Measurements from ENCODE around the gene GLMP. TPM values are rescaled to one million over a fixed set of nuclear protein-coding genes. Genes with fewer than 3 reads are reported as not detected.

The GLMP gene
- total and polyA plus RNA-seq, 2 of the 13 experiments (the other 11 are each of a cell fraction or from before 2014, with no cell fraction given), result 44.6 to 75.8 TPM

DNA sequence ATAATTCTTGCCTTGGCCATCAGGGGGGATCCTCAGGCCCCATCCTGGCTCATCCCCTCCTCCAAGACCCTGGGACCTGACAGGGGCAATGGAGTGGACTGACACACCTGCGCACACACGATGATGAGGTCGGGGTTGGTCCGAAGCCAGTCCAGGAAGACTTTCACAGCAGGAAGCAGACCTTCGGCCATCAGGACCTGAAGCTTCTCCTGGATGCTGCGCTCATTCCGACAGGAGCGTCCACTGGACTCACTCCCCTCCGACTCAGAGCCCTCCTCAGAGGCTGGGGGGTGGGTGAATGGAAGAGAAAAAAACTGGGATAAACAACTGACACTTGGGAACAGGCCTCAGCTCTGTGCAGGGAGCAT, 32.2 kb downstream of the GLMP start:
- CTCF ChIA-PET (ENCODE audit: low intra/inter-chr PET ratio, low total read pairs), result no interaction called here
- in situ Hi-C loops (cut with HindIII; ENCODE audit: extremely low pct_ligation_motif_present, low pct_unique_long_range_greater_than_20kb), result no loop called here
- Histone ChIP-seq H3K9ac (ENCODE audit: insufficient read depth, low read depth, low read length) (no peak overlapping the region), H3K4me1 (ENCODE audit: insufficient read depth, low read length) (no peaks in the 10 kb centered on the region), H3K79me2 (ENCODE audit: insufficient read depth, low read length) (no peaks in the 10 kb centered on the region), H2AFZ (ENCODE audit: low read length) (no peak overlapping the region), H3K27me3 (ENCODE audit: control insufficient read depth in 1 of 2, insufficient read depth in 2 of 2, low read length in 2 of 2) (no peaks in the 10 kb centered on the region; a peak in 1 of 5 replicates), H3K4me3 (replicated peaks in 1 of 3; ENCODE audit: insufficient read depth in 1 of 3, low read depth in 2 of 3, low read length in 3 of 3) (no peak overlapping the region), H3K27ac (ENCODE audit: extremely low read length, insufficient read depth, low read length) (no peak overlapping the region), H3K4me2 (ENCODE audit: low read depth, low read length) (no peak overlapping the region), H3K9me3 (ENCODE audit: low read length) (no peaks in the 10 kb centered on the region), H3K36me3 (replicated peaks in 1 of 2; ENCODE audit: control insufficient read depth in 1 of 2, insufficient read depth in 2 of 2, low read length in 2 of 2) (peaks cover 49 to 87% of the 10 kb centered on the region in 2 experiments), H4K20me1 (ENCODE audit: insufficient read depth, low read length) (no peaks in the 10 kb centered on the region)
- intact Hi-C loops (cut with micrococcal nuclease; ENCODE audit: unreplicated experiment), result no loop called here
- ATAC-seq (no peak), DNase-seq (ENCODE audit: low spot score) (no peak), FAIRE-seq (no peak)
- POLR2A ChIA-PET, result no interaction called here
- 94% methylated on average over 5 of the region's 9 CpGs for WGBS (ENCODE audit: low lambda C conversion rate)
- TF ChIP-seq RFX3 (CRISPR knock-in tag; IDR thresholded peaks at IDR 0.05), result no peak
- TF ChIP-seq TEAD2 (CRISPR knock-in tag; IDR thresholded peaks at IDR 0.05), result no peak
- no peak for TF ChIP-seq TBX2 (CRISPR knock-in tag; IDR thresholded peaks at IDR 0.05; ENCODE audit: borderline replicate concordance)
- TF ChIP-seq, protein P1, sequence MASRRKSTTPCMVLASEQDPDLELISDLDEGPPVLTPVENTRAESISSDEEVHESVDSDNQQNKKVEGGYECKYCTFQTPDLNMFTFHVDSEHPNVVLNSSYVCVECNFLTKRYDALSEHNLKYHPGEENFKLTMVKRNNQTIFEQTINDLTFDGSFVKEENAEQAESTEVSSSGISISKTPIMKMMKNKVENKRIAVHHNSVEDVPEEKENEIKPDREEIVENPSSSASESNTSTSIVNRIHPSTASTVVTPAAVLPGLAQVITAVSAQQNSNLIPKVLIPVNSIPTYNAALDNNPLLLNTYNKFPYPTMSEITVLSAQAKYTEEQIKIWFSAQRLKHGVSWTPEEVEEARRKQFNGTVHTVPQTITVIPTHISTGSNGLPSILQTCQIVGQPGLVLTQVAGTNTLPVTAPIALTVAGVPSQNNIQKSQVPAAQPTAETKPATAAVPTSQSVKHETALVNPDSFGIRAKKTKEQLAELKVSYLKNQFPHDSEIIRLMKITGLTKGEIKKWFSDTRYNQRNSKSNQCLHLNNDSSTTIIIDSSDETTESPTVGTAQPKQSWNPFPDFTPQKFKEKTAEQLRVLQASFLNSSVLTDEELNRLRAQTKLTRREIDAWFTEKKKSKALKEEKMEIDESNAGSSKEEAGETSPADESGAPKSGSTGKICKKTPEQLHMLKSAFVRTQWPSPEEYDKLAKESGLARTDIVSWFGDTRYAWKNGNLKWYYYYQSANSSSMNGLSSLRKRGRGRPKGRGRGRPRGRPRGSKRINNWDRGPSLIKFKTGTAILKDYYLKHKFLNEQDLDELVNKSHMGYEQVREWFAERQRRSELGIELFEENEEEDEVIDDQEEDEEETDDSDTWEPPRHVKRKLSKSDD (CRISPR knock-in tag; IDR thresholded peaks at IDR 0.05; ENCODE audit: low read depth), result no peak
- TF ChIP-seq NR2F2 (IDR thresholded peaks at IDR 0.05; ENCODE audit: borderline replicate concordance, low read depth), result no peak
- TF ChIP-seq HMG20B (CRISPR knock-in tag; conservative IDR thresholded peaks at IDR 0.05), result no peak
- TF ChIP-seq, protein P2, sequence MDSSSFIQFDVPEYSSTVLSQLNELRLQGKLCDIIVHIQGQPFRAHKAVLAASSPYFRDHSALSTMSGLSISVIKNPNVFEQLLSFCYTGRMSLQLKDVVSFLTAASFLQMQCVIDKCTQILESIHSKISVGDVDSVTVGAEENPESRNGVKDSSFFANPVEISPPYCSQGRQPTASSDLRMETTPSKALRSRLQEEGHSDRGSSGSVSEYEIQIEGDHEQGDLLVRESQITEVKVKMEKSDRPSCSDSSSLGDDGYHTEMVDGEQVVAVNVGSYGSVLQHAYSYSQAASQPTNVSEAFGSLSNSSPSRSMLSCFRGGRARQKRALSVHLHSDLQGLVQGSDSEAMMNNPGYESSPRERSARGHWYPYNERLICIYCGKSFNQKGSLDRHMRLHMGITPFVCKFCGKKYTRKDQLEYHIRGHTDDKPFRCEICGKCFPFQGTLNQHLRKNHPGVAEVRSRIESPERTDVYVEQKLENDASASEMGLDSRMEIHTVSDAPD (CRISPR knock-in tag; IDR thresholded peaks at IDR 0.05), result no peak
- TF ChIP-seq ZNF383 (CRISPR knock-in tag; IDR thresholded peaks at IDR 0.05; ENCODE audit: borderline replicate concordance), result no peak
- no TSS peak for BruUV-seq (replicated peaks)
